Measurements from ENCODE around the gene DCC.
"Not testable (repeated sequence)": the region's sequence is repeated elsewhere in the genome, so short reads cannot be mapped to it uniquely, and the experiment has no call there.

Gene DCC

DNA sequence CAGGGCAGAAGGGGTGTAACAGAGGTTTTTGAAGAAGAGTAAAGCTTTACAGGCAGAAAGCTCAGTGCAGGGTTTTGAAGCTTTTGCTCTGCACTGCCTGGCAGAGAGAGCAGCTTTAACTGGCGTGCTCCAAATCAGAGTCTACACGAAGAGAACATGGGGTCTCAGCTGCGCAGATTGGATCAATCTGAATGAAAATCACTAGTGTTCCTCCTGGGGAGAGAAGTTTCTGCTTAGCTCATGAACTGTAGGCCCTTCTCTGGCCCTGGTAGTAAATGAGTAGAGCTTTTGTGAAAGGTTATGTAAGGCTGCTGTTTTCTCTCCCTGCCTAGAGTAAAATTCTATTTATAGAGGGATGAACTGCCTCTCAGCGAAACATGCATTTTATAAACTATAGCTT is 13.6 kb downstream of the DCC start:
- DNase-seq, result no peak

GRCh38 chr18:52363861-52364260 is 23.9 kb downstream of the DCC start:
- DNase-seq, result no peak

- not testable (repeated sequence) for DNase-seq
Measured at GRCh38 chr18:52366851-52367250, 26.9 kb downstream of the DCC start.

DNA sequence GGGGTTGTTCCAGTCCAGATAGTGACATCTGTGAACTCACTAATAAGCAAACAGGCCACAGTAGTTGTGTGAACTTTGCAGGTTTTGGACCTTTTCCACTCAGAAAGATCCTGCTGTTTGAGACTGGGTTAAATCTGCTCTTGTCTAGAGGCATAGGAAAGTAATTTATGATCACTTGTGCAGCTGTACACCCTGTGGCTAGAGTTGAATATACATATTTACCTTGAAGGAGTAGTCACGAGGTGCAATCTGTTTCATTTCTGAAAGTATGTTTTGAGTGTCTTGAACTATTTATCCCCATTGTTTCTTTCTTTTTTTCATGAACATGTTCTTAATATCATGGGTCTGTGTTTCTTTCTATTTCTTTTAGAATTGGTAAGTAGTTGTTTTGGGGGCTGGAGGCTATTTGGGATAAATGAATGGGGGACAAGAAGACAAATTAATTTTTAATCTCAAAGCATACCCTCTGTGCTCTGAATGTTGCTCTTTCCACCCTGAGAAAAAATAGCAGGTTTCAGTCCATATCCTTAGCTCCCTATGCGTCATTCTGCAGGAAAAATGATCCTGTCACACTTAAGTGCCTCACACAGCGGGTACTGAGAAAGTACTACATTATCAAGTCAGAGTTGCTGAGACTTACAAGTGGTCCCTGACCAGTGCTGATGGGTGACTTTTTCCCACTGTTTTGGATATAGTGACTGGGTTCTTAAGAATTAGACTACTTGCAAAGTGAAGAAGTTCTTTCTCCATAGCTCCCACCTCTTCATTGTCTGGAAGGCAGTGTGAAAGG is 28.2 kb downstream of the DCC start:
- DNase-seq, result peak; percentile 11

GRCh38 chr18:52370841-52371240 is 30.8 kb downstream of the DCC start:
- DNase-seq, result no peak

GRCh38 chr18:52376104-52376503 is 36.1 kb downstream of the DCC start:
- DNase-seq, result no peak

GRCh38 chr18:52377094-52377493 is 37.1 kb downstream of the DCC start:
- DNase-seq, result no peak

DNA sequence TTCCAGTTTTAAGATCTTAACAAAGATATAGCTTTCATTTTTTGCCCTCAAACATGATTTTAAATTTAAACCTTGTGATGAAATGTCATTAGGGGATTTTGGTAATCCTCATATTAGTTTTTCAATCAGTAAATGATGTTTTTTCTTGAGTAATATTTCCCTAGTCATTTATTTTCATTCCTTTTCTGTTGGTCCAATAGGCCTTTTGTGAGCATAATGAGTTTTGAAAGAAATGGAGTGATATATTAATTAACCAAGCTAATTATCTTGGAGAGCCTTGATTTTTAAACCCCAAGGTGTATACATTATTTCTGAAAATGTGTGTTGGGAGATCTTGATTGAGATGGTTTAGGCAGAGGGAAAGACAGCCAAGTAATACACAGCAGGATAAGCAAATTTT is 46.3 kb downstream of the DCC start:
- DNase-seq, result no peak

DNA sequence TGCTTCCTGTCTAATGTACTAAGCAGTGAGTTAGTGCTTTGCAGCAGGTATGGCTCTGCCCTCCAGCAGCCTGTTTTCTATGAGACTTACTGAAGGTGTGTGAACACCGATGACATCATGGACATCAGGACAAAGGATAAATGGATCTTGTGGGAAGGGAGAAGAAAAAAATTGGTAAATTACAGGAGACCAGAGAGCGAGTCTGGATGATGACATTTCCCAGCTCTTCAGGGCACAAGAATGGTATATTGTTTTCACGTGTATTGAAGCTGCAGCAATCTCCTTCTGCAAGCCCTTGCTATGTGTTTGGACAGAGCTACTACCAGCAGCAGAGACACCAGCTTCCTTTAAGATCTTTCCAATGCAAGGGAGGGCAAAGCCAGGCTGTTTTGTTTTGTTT is 47.2 kb downstream of the DCC start:
- no peak for DNase-seq

GRCh38 chr18:52391810-52392559 is 52.0 kb downstream of the DCC start:
- DNase-seq, result no peak

DNA sequence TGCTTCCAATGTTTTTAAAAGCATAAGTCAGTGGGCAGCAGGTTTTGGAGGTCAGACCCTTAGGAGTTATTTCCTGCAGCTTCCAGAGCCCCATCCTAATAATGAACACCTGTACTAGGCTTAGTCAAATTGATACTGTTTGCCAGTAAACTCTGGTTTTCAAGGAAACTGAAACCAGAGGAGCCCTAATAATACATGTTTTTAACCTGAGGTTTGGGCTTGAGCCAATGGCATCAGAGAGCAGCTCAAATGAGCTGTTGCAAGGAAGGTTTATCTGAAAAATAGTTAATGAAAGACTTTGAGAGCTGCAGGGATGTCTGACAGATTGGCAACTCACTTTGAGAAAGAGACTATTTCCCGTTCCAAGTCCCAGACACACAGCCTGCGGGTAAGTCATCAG is 54.6 kb downstream of the DCC start:
- DNase-seq, result no peak

DNA sequence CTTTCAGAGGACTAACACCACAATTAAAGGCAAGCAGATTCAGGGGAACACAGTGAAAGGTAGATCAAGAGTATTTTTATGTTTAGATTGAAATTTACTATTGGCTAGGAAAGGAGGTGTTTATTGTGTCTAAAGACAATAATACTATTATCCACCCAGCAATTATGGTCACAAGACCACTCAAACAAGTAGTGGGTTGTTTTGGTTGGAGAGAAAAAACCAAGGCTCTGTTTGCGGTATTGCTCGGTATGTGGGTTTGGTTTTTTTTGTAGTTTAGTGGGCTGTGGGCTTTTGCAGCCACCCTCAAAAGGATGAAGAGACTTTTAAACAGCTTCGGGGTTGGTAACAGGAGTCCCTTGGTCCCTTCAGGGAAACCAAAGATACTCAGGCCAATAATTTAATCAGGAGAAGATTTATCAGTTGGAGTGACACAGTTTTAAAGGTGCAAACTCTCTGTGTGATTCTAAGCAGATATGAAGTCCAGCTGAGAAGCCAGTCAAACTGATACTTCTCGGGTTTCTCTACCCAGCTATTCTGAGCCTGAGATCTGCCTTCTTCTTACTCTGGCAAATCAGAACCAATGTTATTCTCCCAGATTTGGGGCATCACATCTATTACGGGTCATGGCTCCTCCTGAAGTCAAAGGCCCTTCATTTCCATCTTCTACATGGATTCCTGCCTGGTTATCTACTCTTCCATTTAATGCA is 55.3 kb downstream of the DCC start:
- DNase-seq, result no peak

- DNase-seq, result no peak
Measured at GRCh38 chr18:52401236-52401635, 61.2 kb downstream of the DCC start.

DNA sequence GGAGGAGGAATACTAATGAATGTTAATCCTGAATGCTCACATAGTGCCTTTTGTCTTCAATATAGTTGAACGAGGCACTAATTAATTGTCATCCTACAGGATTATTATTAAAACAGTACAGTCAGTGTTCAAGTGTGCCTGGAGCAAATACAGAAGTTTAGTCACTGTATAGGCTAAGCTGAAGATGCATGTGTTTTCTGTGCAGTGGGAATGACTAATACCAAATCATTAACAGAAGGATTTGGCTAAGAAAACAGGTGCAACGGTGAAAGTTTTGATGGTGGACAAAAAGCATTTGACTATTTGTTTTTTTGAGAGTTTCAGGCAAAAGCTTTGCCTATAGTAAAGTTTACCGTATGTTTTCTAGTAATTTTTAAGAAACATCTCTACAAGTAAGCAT is 62.8 kb downstream of the DCC start:
- DNase-seq, result no peak

DNA sequence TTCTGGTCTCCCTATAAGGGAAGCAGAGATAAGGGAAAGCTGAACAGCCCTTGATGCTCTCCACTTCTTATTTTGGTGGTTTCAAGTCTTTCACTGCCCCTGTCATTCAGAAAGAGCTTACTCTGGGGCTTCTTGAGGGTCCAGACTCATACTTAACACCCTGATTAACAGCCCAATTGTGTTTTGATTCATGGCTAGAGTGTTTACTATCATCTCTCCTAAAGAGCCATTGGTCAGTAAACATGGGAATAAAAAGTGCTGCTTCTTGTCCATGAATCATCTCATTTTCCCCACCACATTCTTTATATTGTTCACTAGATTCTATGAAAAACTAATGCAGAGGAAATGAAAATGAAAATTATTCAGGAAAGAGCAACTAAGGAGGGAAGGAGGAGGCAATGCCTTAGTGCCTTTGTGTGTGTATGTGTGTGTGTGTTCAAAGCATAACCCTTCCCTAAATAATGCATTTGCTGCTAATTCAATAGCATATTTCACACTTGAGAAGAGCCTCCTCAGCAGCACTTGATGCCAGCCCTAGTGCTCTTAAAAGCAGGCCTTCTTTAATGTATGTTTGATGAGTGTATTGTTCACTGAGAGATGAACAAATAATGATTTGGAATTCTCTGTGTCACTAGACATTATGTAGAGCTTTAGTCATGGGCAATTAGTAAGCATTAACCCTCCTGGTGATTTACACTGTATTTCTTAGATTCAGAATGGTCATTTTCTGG is 63.5 kb downstream of the DCC start:
- DNase-seq, result peak; percentile 98

- no peak for DNase-seq
Measured at GRCh38 chr18:52408800-52409302, 68.9 kb downstream of the DCC start.

DNA sequence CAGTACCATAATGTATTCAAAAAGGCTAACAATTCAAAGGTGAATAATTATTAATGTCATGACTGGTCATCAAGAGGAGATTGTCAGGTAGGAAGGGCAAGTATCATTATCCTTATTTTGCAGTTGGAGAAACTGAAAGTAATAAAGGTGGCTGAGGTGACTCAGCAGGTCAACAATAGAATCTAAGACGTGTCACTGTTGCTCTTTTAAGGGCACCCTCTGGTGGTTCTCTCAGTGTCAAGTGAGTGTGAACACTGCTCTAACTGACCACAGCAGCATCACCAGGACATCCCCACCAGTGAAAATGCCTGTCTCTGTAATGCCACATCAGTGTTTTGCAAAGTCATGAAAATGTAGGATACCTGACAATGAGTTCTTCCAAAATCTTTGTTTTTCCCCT is 69.7 kb downstream of the DCC start:
- no peak for DNase-seq

GRCh38 chr18:52415131-52415530 is 75.1 kb downstream of the DCC start:
- no peak for DNase-seq

DNA sequence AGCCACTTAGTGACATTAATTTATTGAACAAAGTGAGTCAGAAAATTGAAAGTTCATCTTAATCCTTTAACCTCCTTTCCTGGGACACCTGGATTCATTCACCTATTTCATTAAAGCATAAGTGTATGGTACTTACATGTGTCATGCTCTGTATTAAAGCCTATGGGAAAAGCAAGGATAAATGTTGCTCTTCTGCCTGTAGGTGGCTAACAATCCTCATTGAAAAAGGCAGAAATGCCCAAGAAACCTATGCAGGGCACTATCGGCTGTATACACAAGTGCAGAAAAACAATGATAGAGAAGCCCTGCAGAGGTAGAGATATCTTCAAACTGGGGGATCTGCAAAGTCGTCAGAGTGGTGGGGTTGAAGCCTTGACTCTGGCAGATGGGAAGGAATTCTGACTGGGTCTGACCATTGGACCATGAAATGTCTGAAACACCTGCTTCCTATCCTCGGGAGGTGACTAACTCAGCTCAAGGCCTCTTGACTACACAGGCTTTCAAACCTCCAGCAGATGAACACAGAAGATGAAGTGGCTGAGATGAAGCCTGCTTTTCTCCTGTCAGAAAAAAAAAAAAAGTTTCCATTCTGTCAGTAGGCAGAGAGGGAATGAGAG is 83.1 kb downstream of the DCC start:
- DNase-seq, result no peak

GRCh38 chr18:52426041-52426440 is 86.0 kb downstream of the DCC start:
- no peak for DNase-seq

GRCh38 chr18:52426462-52426861 is 86.5 kb downstream of the DCC start:
- DNase-seq, result no peak

DNA sequence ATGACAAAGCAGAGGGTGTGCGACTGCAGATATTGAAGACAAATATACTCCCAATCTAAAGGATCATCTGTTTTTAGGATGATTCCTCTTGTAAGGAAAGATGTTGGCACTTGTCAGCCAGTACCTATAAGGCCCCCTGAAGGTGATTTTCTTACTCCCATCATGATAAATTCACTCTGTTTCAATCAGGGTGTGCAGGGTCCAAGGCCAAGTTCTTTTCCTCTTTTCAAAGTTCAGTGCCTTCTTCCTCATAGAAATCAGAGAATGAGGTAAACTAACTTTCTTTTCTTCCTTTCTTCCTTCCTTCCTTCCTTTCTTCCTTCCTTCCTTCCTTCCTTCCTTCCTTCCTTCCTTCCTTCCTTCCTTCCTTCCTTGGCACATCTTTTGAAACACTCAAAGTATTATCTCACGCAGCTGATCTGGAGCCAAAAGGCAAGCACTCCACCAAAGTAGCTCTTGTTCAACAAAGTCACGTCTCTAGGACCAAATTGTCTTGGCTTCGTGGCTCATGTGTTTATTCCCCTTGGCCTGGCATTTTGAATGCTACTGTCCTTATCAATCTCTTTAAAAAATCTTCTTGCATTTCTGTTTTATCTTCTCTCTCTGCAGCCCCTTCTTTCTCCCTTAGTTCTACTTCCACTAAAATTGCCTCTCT is 87.7 kb downstream of the DCC start:
- no peak for DNase-seq

Data from NCI-H1417 treated with DMSO at 0.1 percent for 48 hours (cell line).